Neutrophil (primary cell): ENCODE data around the gene ZNF629.
A peak's percentile ranks its signal among the peaks of the same experiment; 100 is the strongest.

ENCODE experiments used
- H3K27ac ChIP-seq: fragments of 200-600 bp; sonication (generic); 2 replicates; pipeline ENCODE4 v1.5.1; 2016; ENCODE audit warnings: mild to moderate bottlenecking, moderate library complexity
- H3K27me3 ChIP-seq: fragments of 200-600 bp; sonication (generic); 2 replicates; pipeline ENCODE4 v1.6.0; 2016; ENCODE audit warnings: mild to moderate bottlenecking
- H3K36me3 ChIP-seq: fragments of 200-600 bp; sonication (generic); 2 replicates; pipeline ENCODE4 v1.5.1; 2017
- H3K4me1 ChIP-seq, 2 experiments: fragments of 200-600 bp in 1 of 2; sonication (generic) in 1 of 2; 1 replicate in 1 of 2; 2 replicates in 1 of 2; pipeline versions ENCODE4 v1.5.1 to v1.6.1; 2013 to 2016; ENCODE audit warnings: low read depth in 1 of 2, low read length in 1 of 2, mild to moderate bottlenecking in 1 of 2, moderate library complexity in 1 of 2; ENCODE audit not compliant: control insufficient read depth in 1 of 2, insufficient read depth in 1 of 2
- H3K4me3 ChIP-seq, 2 experiments: fragments of 200-600 bp in 1 of 2; sonication (generic) in 1 of 2; 1 replicate in 1 of 2; 2 replicates in 1 of 2; pipeline ENCODE4 v1.5.1; 2013 to 2016; ENCODE audit warnings: low read depth in 1 of 2, low read length in 1 of 2, mild to moderate bottlenecking in 1 of 2, moderate library complexity in 1 of 2
- H3K9me3 ChIP-seq: fragments of 200-600 bp; sonication (generic); 2 replicates; pipeline ENCODE4 v1.5.1; 2016
- TF ChIP-seq, protein P1 (sequence below): fragments of 200-600 bp; sonication (generic); IDR thresholded peaks from 2 replicates; pipeline ENCODE4 v1.5.1; 2016; ENCODE audit warnings: antibody characterized with exemption

Gene ZNF629

DNA sequence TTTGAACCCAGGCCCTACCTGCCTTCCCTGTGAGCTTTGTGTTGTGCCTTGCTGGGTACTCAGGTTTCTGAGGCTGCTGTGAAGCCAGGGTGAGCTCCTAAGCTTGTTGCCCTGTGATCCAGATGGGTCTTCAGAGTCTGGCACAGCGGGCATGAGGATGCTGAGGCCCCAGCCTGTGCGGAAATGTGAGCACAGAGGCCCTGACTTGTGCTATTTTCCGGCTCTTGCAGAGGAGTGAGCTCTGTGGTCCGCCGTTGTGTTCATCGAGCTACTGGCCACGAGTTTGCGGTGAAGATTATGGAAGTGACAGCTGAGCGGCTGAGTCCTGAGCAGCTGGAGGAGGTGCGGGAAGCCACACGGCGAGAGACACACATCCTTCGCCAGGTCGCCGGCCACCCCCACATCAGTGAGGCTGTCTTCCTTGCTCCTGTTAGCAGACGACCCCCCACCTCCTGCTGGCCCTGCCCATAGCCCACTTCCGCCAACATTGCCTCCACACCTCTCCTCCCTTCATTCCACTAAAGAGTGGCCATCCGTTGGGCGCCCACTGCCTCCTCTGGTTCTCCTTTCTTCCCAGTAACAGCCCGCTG, 36.0 kb downstream of the ZNF629 start:
- Histone ChIP-seq H3K36me3 (peaks cover 55% of the 10 kb centered on the region), H3K9me3 (no peaks in the 10 kb centered on the region), H3K27ac (no peak overlapping the region), H3K4me1 (peaks cover 18% of the 10 kb centered on the region in 2 experiments), H3K27me3 (no peaks in the 10 kb centered on the region), H3K4me3 (no peak overlapping the region)
- TF ChIP-seq, protein P1, sequence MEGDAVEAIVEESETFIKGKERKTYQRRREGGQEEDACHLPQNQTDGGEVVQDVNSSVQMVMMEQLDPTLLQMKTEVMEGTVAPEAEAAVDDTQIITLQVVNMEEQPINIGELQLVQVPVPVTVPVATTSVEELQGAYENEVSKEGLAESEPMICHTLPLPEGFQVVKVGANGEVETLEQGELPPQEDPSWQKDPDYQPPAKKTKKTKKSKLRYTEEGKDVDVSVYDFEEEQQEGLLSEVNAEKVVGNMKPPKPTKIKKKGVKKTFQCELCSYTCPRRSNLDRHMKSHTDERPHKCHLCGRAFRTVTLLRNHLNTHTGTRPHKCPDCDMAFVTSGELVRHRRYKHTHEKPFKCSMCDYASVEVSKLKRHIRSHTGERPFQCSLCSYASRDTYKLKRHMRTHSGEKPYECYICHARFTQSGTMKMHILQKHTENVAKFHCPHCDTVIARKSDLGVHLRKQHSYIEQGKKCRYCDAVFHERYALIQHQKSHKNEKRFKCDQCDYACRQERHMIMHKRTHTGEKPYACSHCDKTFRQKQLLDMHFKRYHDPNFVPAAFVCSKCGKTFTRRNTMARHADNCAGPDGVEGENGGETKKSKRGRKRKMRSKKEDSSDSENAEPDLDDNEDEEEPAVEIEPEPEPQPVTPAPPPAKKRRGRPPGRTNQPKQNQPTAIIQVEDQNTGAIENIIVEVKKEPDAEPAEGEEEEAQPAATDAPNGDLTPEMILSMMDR, result no peak

DNA sequence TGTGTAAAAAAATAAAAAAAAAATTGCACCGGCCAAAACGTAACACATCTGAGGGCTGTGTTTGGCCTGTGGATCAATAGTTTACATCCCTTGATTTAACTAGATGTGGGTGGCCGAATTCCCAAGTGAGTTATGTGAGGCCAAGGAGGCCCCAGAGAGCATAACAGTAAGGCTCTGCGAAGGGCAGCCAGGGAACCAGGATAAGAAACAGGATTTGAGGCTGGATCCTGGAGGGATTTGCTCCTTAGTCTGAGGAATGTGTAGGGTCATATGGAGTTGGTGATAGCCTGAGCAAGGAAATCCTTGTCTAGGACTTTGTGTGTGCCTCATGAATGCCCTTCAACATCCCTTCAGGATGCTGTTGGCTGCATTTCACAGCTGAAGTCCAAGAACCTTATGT, 36.8 kb downstream of the ZNF629 start:
- Histone ChIP-seq H3K27me3 (no peaks in the 10 kb centered on the region), H3K36me3 (peaks cover 51% of the 10 kb centered on the region), H3K4me1 (peaks cover 18% of the 10 kb centered on the region in 2 experiments), H3K27ac (no peak overlapping the region), H3K4me3 (no peak overlapping the region), H3K9me3 (no peaks in the 10 kb centered on the region)
- TF ChIP-seq, protein P1, result no peak

DNA sequence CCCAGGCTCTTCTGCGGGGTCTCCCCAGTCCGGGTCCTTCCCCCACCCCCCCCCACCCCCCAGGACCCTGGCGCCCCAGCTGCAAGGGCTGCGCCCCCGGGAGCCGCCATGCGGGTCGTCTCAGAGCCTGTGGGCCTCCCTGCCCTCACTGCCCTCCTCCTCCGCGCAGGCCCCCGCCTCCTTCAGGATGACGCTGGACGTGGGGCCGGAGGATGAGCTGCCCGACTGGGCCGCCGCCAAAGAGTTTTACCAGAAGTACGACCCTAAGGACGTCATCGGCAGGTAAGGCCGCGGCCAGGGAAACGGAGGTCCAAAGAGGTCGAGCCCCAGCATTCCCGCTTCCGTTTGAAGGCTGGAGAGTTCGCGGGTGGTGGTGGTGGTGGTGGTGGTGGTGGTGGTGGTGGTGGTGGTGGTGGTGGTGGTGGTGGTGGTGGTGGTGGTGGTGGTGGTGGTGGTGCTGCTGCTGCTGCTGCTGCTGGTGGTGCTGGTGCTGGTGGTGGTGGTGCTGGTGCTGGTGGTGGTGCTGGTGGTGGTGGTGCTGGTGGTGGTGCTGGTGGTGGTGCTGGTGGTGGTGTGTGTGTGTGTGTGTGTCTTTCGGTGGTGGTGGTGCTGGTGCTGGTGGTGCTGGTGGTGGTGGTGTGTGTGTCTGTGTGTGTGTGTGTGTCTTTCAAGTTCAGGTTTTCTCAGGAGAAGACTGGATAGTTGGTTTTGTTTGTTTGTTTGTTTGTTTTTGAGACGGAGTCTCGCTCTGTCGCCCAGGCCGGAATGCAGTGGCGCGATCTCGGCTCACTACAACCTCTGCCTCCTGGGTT, 38.2 kb downstream of the ZNF629 start:
- Histone ChIP-seq H3K27ac (peak overlapping the region; percentile 84), H3K4me3 (peak overlapping the region; percentile 77 to 96), H3K27me3 (no peaks in the 10 kb centered on the region), H3K4me1 (peaks cover 18% of the 10 kb centered on the region in 2 experiments), H3K9me3 (no peaks in the 10 kb centered on the region), H3K36me3 (peaks cover 51% of the 10 kb centered on the region)
- TF ChIP-seq, protein P1, result no peak

DNA sequence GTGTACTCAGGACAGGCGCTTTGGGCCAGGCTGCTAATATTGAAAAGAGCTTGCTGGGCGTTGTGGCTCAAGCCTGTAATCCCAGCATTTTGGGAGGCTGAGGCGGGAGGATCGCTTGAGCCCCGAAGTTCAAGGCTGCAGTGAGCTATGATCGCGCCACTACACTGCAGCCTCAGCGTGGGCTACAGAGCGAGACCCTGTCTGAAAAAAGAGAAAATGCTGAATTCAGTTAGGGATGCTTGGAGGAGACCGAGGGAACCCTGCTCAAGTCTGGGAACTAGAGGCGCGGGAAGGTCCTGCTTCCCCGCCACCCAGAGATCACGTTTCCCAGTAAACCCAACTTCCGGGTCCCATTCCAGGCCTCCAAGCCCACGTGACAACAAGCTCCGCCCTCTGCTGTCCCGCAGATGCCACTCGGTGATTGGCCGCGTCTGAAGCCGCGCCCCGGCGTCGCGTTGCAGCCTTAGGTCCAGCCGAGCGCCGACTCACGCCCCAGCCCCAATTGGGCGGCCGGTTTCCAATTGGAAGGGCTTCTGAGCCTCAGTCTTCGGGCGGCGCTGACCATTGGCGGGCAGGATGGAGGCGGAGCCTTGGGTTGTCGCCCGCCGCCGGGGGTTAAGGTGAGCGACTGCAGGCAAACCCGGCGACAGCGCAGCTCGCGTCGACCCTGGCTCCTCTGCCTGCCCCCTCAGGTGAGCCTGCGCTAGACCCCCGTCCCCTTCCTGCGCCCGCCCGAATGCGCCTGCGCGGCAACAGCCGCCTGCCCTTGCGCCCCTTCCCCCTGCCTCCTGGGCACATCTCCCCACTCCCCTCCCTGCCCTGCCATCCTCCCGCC, 39.0 kb downstream of the ZNF629 start, which contains the start of gene PHKG2:
TSS of gene PHKG2 (plus strand) at position 627 of the 835 bp plus-strand sequence. CDS start 396 bp downstream, outside the sequence.
- H3K4me3 ChIP-seq, result peak within 1 kb of the TSS; percentile 77 to 96
- TF ChIP-seq, protein P1, result peak; percentile 58
- no peaks in the 10 kb centered on the region for H3K9me3 ChIP-seq
- H3K27me3 ChIP-seq, result no peaks in the 10 kb centered on the region
- peak within 1 kb of the TSS; percentile 84 for H3K27ac ChIP-seq
- H3K4me1 ChIP-seq, result peaks cover 18% of the 10 kb centered on the region in 2 experiments
- H3K36me3 ChIP-seq, result peaks cover 51% of the 10 kb centered on the region

DNA sequence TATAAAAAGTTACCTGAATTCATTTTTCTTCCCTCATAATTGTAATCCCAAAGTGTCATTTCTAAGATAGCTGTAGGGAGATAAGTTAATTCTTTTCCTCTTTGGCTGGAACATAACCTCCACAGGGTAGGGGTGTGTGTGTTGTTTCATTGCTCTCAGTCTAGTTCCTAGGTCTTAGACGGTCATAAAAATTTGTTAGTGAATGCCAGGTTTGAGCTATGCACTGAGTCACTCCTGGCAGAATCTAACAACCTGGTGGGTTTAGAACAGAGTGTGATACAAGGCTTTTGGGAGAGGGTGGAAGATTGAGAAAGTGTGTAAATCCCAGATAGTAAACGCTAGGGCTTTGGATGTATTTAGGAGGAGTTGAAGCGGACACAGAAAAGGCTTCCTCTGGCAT, 39.7 kb downstream of the ZNF629 start:
- TF ChIP-seq, protein P1, result no peak
- Histone ChIP-seq H3K27me3 (no peaks in the 10 kb centered on the region), H3K27ac (peak overlapping the region; percentile 84), H3K4me1 (peaks cover 18% of the 10 kb centered on the region in 2 experiments), H3K9me3 (no peaks in the 10 kb centered on the region), H3K4me3 (peak overlapping the region; percentile 77 to 96), H3K36me3 (peaks cover 50% of the 10 kb centered on the region)
